Uterus (tissue), 4 donors: ENCODE measurements around the gene YIF1A. TPM values are rescaled to one million over a fixed set of nuclear protein-coding genes. Genes with fewer than 3 reads are reported as not detected.
A peak's percentile ranks its signal among the peaks of the same experiment; 100 is the strongest.

Experiments used
- DNase-seq, 2 donors: peaks; one replicate each; pipeline ENCODE4 v3.0.0-alpha.2; 2019 to 2020
- H3K27ac ChIP-seq, 2 donors: fragments of 200-600 bp; sonication (generic); 1 replicate in 1 of 2; 2 replicates in 1 of 2; pipeline ENCODE4 v1.5.1; 2016 to 2018
- H3K27me3 ChIP-seq, 2 donors: fragments of 200-600 bp; sonication (generic); one replicate each; pipeline ENCODE4 v1.5.1; 2018 to 2019; ENCODE audit warnings: control low read depth in 1 of 2
- H3K36me3 ChIP-seq, 2 donors: fragments of 200-600 bp; sonication (generic); one replicate each; pipeline ENCODE4 v1.5.1; 2019; ENCODE audit warnings: control low read depth in 1 of 2
- H3K4me1 ChIP-seq, 2 donors: fragments of 200-600 bp; sonication (generic); one replicate each; pipeline ENCODE4 v1.5.1; 2018 to 2019; ENCODE audit warnings: control low read depth in 1 of 2
- H3K4me3 ChIP-seq, 2 donors: fragments of 200-600 bp; sonication (generic); 1 replicate in 1 of 2; 2 replicates in 1 of 2; pipeline ENCODE4 v1.5.1; 2018 to 2019; ENCODE audit warnings: mild to moderate bottlenecking in 1 of 2
- H3K9me3 ChIP-seq, 2 donors: fragments of 200-600 bp; sonication (generic); one replicate each; pipeline ENCODE4 v1.5.1; 2019; ENCODE audit warnings: control low read depth in 1 of 2
- POLR2A ChIP-seq, 2 donors: fragments of 450-650 bp; IDR thresholded peaks; one replicate each; pipeline ENCODE4 v1.6.1; 2016; ENCODE audit warnings: antibody characterized with exemption in 2 of 2, mild to moderate bottlenecking in 1 of 2, moderate library complexity in 1 of 2
- intact Hi-C: fragments of 100-400 bp; cut with DNase I; formaldehyde crosslinking; loops from one replicate; pipeline ENCODE4 v1.15.1; 2023; ENCODE audit warnings: low total_unique reads
- total RNA-seq, 4 donors: library from RNA; depleted of rRNA in 3 of 4; stranded (reverse); fragments of >200 nt in 3 of 4; gene quantifications; one replicate each; pipeline versions ENCODE4 v1.1.0 to v1.2.4, GENCODE V29; 2014 to 2023
- TF ChIP-seq, protein P1 (sequence below), 4 experiments: fragments of 200-600 bp in 2 of 4; fragments of 450-650 bp in 2 of 4; sonication (generic) in 2 of 4; IDR thresholded peaks; one replicate each; pipeline ENCODE4 v1.5.1; 2016 to 2019; ENCODE audit warnings: antibody characterized with exemption in 4 of 4, mild to moderate bottlenecking in 2 of 4, moderate library complexity in 1 of 4
- donor health status: DM: yes; HTN: yes; CAD: no.

Gene YIF1A
- total RNA-seq, 4 donors from 2014 or later: 38.9 to 101 (median 79.1) TPM

DNA sequence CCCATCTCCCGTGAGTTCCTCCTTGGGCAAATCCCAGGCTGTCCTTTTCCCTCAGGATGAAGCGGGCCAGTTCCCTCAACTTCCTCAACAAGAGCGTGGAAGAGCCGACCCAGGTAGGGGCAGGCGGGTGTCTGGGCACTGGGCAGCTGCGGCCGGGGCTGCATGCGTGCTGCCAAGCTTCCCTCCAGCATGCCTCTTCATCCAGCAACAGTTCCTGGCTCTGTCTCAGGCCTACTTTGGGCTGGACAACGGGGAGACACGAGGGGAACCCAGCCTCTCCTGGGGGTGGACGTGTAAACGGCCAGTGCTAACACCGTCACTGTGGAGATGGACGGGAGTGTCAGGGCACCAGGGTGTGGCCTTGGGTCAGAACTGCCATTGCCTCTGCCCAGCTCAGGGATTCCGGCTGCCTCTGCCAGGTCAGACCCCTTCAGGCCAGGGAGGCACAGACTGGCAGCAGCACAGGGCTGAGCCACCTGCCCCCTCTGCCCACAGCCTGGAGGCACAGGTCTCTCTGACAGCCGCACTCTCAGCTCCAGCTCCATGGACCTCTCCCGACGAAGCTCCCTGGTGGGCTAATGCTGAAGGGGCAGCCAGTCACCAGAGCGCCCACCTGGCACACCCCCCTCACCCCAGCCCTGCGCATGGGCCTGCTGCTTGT, 22.4 kb downstream of the YIF1A start:
- peak overlapping the region; percentile 59 to 97 for H3K4me3 ChIP-seq
- H3K9me3 ChIP-seq: no peaks in the 10 kb centered on the region
- DNase-seq: no peak
- intact Hi-C loops: no loop called here
- no peaks in the 10 kb centered on the region for H3K36me3 ChIP-seq
- TF ChIP-seq POLR2A (IDR thresholded peaks at IDR 0.05): no peak
- TF ChIP-seq, protein P1, sequence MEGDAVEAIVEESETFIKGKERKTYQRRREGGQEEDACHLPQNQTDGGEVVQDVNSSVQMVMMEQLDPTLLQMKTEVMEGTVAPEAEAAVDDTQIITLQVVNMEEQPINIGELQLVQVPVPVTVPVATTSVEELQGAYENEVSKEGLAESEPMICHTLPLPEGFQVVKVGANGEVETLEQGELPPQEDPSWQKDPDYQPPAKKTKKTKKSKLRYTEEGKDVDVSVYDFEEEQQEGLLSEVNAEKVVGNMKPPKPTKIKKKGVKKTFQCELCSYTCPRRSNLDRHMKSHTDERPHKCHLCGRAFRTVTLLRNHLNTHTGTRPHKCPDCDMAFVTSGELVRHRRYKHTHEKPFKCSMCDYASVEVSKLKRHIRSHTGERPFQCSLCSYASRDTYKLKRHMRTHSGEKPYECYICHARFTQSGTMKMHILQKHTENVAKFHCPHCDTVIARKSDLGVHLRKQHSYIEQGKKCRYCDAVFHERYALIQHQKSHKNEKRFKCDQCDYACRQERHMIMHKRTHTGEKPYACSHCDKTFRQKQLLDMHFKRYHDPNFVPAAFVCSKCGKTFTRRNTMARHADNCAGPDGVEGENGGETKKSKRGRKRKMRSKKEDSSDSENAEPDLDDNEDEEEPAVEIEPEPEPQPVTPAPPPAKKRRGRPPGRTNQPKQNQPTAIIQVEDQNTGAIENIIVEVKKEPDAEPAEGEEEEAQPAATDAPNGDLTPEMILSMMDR (IDR thresholded peaks at IDR 0.05): no peak
- H3K27ac ChIP-seq: peak overlapping the region; percentile 97
- no peaks in the 10 kb centered on the region for H3K27me3 ChIP-seq
- H3K4me1 ChIP-seq: peaks cover 6 to 14% of the 10 kb centered on the region in 2 donors

DNA sequence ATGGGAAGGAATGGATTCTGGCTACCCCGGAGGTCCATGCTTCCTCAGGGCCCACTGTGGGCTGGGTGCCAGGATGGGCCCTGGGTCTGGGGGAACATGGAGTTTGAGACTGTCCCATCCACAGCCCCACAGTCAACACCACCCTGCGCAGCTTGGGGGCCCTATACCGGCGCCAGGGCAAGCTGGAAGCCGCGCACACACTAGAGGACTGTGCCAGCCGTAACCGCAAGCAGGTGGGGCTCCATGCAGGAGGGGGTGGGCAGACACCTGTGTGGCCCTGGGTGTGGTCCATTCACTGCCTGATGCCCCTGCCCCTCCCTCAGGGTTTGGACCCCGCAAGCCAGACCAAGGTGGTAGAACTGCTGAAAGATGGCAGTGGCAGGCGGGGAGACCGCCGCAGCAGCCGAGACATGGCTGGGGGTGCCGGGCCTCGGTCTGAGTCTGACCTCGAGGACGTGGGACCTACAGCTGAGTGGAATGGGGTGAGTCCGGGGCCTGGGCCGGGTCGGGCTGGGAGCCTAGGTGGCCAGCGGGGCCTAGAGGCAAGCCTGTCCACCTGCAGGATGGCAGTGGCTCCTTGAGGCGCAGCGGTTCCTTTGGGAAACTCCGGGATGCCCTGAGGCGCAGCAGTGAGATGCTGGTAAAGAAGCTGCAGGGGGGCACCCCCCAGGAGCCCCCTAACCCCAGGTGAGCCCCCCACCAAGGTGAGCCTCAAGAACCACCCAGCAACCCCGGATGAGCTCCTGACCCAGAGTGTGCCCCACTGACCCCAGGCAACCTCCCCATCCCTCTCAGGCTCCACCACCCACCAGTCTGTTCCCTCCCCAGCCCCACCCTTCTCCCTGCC, 23.2 kb downstream of the YIF1A start:
- intact Hi-C loops: no loop called here
- H3K36me3 ChIP-seq: no peaks in the 10 kb centered on the region
- no peak overlapping the region for H3K27ac ChIP-seq

DNA sequence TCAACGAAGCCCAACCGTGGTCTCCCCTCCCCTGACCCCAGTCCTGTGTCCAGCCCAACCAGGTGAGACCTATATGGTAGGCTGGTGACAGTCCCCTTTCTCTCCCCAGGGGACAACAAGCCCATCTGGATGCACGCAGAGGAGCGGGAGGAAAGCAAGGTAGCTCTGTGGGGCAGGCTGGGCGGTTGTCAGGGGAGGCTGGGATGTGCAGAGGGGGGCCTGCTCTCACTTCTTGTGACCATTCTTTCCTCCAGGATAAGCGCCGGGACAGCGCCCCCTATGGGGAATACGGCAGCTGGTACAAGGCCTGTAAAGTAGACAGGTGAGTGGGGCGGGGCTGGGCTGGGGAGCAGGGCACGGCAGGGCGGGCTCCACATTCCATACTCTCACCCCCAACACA, 24.0 kb downstream of the YIF1A start:
- Histone ChIP-seq H3K4me3 (no peak overlapping the region), H3K27me3 (no peaks in the 10 kb centered on the region), H3K36me3 (no peaks in the 10 kb centered on the region), H3K9me3 (no peaks in the 10 kb centered on the region), H3K27ac (no peak overlapping the region), H3K4me1 (peaks cover 0 to 14% of the 10 kb centered on the region in 2 donors)
- no peak for DNase-seq
- no peak for TF ChIP-seq POLR2A (IDR thresholded peaks at IDR 0.05)
- TF ChIP-seq, protein P1 (IDR thresholded peaks at IDR 0.05): no peak
- intact Hi-C loops: no loop called here

More for the DNA sequence above, 23.2 kb downstream of the YIF1A start:
- TF ChIP-seq, protein P1 (IDR thresholded peaks at IDR 0.05): no peak
- no peak for TF ChIP-seq POLR2A (IDR thresholded peaks at IDR 0.05)
- Histone ChIP-seq H3K9me3 (no peaks in the 10 kb centered on the region), H3K4me1 (peaks cover 5 to 14% of the 10 kb centered on the region in 2 donors), H3K27me3 (no peaks in the 10 kb centered on the region), H3K4me3 (no peak overlapping the region)
- no peak for DNase-seq

DNA sequence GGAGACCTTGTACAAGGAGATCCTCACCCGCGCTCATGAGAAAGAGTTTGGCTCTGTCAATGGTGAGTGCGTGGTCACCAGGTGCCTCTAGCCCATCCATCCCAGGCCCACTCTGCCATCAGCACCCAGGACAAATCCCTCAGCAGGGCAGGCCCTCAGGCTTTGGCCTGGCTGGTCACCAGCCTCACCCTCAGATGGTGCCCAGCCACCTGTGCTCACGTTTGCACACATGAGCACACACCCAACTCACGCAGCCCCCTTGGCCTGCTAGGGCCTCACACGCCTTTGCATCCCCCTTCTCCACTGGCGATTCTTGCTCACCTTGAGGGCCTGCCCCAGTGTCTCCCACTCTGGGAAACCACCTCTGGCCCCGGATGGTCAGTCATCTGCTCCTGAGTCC, 24.6 kb downstream of the YIF1A start:
- intact Hi-C loops: no loop called here
- Histone ChIP-seq H3K27me3 (no peaks in the 10 kb centered on the region), H3K9me3 (no peaks in the 10 kb centered on the region), H3K4me3 (no peak overlapping the region), H3K36me3 (no peaks in the 10 kb centered on the region), H3K4me1 (peaks cover 0 to 9% of the 10 kb centered on the region in 2 donors), H3K27ac (no peak overlapping the region)
- no peak for TF ChIP-seq POLR2A (IDR thresholded peaks at IDR 0.05)
- TF ChIP-seq, protein P1 (IDR thresholded peaks at IDR 0.05): no peak
- no peak for DNase-seq

DNA sequence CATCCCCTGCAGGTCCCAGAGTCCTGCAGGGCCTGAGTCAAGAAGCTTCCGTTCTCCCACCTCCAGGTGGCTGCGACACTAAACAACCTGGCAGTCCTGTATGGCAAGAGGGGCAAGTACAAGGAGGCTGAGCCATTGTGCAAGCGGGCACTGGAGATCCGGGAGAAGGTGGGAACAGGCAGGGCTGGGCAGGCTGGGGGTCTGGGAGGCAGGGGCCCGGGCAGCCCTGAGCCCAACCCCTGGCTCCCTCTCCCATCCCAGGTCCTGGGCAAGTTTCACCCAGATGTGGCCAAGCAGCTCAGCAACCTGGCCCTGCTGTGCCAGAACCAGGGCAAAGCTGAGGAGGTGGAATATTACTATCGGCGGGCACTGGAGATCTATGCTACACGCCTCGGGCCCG, 25.2 kb downstream of the YIF1A start:
- no peak for DNase-seq
- Histone ChIP-seq H3K4me3 (no peak overlapping the region), H3K27me3 (no peaks in the 10 kb centered on the region), H3K4me1 (peaks cover 0 to 8% of the 10 kb centered on the region in 2 donors), H3K27ac (no peak overlapping the region), H3K9me3 (no peaks in the 10 kb centered on the region), H3K36me3 (no peaks in the 10 kb centered on the region)
- no peak for TF ChIP-seq POLR2A (IDR thresholded peaks at IDR 0.05)
- TF ChIP-seq, protein P1 (IDR thresholded peaks at IDR 0.05): no peak
- intact Hi-C loops: no loop called here
